Lung (tissue), 12 donors: ENCODE measurements around the gene PKN3. TPM values are rescaled to one million over a fixed set of nuclear protein-coding genes. Genes with fewer than 3 reads are reported as not detected.

Source experiments
- ATAC-seq: fragments of 200-7000 bp; cut with Tn5 transposase; one replicate; pipeline ENCODE4 v1.9.1; 2020; ENCODE audit warnings: moderate number of reproducible peaks; ENCODE audit not compliant: insufficient read depth, low FRiP score
- DNase-seq, 3 donors: peaks; one replicate each; pipeline ENCODE4 v3.0.0-alpha.2; 2013 to 2017
- H3K27ac ChIP-seq, 2 donors: one replicate each; pipeline ENCODE4 v1.5.1; 2013; ENCODE audit warnings: mild to moderate bottlenecking in 2 of 2, moderate library complexity in 2 of 2, control low read depth in 1 of 2, inconsistent platforms in 1 of 2, low read depth in 1 of 2, low read length in 1 of 2
- H3K27me3 ChIP-seq, 3 donors: one replicate each; pipeline ENCODE4 v1.5.1; 2013; ENCODE audit warnings: low read length in 2 of 3; ENCODE audit not compliant: control insufficient read depth in 3 of 3, insufficient read depth in 3 of 3
- H3K36me3 ChIP-seq, 4 donors: one replicate each; pipeline ENCODE4 v1.5.1; 2013; ENCODE audit warnings: low read length in 4 of 4, mild to moderate bottlenecking in 1 of 4, moderate library complexity in 1 of 4; ENCODE audit not compliant: control insufficient read depth in 4 of 4, insufficient read depth in 4 of 4
- H3K4me1 ChIP-seq, 5 donors: one replicate each; pipeline ENCODE4 v1.5.1; 2013; ENCODE audit warnings: low read length in 5 of 5, mild to moderate bottlenecking in 2 of 5, moderate library complexity in 1 of 5; ENCODE audit not compliant: control insufficient read depth in 5 of 5, insufficient read depth in 5 of 5
- H3K4me3 ChIP-seq: one replicate; pipeline ENCODE4 v1.5.1; 2013; ENCODE audit warnings: mild to moderate bottlenecking, control low read depth, moderate library complexity
- H3K9ac ChIP-seq, 2 donors: one replicate each; pipeline ENCODE4 v1.5.1; 2013; ENCODE audit warnings: low read length in 2 of 2, control low read depth in 1 of 2; ENCODE audit not compliant: insufficient read depth in 1 of 2
- H3K9me3 ChIP-seq, 4 donors: one replicate each; pipeline ENCODE4 v1.5.1; 2013; ENCODE audit warnings: low read length in 3 of 4, mild to moderate bottlenecking in 1 of 4, moderate library complexity in 1 of 4; ENCODE audit not compliant: control insufficient read depth in 4 of 4, insufficient read depth in 3 of 4
- CTCF ChIP-seq: IDR thresholded peaks from 2 replicates; pipeline ENCODE4 v1.5.1; 2012; ENCODE audit warnings: mild to moderate bottlenecking; ENCODE audit errors: control extremely low read depth, extremely low read depth
- WGBS, 2 donors: extraction: QIAGEN DNeasy Blood & Tissue Kit; methylation state at CpG; one replicate each; pipeline ENCODE4 v1.1.7; 2013; 5-methylcytosine and 5-hydroxymethylcytosine counted together
- polyA plus RNA-seq, 2 donors: library from polyadenylated mRNA; stranded (reverse); fragments of 200-250 nt; gene quantifications; one replicate each; pipeline ENCODE4 v1.2.1, GENCODE V29; 2013
- total RNA-seq, 2 donors: library from RNA; depleted of rRNA in 1 of 2; stranded (reverse); fragments of >200 nt in 1 of 2; gene quantifications; one replicate each; pipeline ENCODE4 v1.2.1, GENCODE V29; 2014 to 2021
- donor health status: control.
- donor health status: control.
- donor health status: Bipolar disorder and iron deficiency.
- donor health status: healthy.
- donor health status: DM: yes; HTN: yes; CAD: no.

PKN3 gene
- total and polyA plus RNA-seq, 4 donors, result 4.1 to 19.3 (median 10.8) TPM

DNA sequence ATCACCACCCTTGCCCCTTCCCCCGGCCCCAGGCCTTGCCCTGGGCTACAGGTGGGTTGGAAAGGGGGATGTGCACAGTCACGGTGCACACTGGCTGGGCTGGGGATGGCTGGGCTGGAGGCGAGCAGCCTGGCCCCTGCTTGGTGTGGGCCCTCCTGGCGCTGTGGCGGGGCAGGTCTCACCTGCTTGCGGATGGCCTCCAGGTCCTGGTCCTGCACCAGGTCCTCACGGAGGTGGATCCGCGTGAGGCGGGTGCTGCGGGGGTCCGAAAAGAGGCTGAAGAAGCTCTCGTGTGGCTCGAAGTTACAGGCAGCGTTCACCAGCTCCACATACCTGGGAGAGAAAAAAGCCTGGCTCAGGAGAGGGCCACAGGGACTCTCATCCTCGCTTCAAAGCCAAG, 51.3 kb downstream of the PKN3 start:
- WGBS, 2 donors, result 95 to 96% methylated on average over 16 of the region's 16 CpGs

GRCh38 chr9:128757602-128758001, 55.3 kb downstream of the PKN3 start:
- Histone ChIP-seq H3K9ac (no peak overlapping the region), H3K36me3 (peaks cover 4 to 15% (median 7%) of the 10 kb centered on the region in 4 donors), H3K4me1 (no peaks in the 10 kb centered on the region), H3K27me3 (no peaks in the 10 kb centered on the region), H3K27ac (no peak overlapping the region), H3K4me3 (no peak overlapping the region), H3K9me3 (no peaks in the 10 kb centered on the region)
- TF ChIP-seq CTCF, result no peak
- DNase-seq, result no peak
- no peak for ATAC-seq
- 82 to 94% methylated on average over 6 of the region's 6 CpGs for WGBS, 2 donors

More for the DNA sequence above, 51.3 kb downstream of the PKN3 start:
- H3K4me1 ChIP-seq, result no peaks in the 10 kb centered on the region
- no peak for DNase-seq
- no peak for TF ChIP-seq CTCF
- no peaks in the 10 kb centered on the region for H3K9me3 ChIP-seq
- no peak for ATAC-seq
- H3K9ac ChIP-seq, result no peak overlapping the region
- H3K27ac ChIP-seq, result no peak overlapping the region
- H3K4me3 ChIP-seq, result no peak overlapping the region
- peaks cover 4 to 36% (median 15%) of the 10 kb centered on the region in 4 donors for H3K36me3 ChIP-seq
- H3K27me3 ChIP-seq, result no peaks in the 10 kb centered on the region

DNA sequence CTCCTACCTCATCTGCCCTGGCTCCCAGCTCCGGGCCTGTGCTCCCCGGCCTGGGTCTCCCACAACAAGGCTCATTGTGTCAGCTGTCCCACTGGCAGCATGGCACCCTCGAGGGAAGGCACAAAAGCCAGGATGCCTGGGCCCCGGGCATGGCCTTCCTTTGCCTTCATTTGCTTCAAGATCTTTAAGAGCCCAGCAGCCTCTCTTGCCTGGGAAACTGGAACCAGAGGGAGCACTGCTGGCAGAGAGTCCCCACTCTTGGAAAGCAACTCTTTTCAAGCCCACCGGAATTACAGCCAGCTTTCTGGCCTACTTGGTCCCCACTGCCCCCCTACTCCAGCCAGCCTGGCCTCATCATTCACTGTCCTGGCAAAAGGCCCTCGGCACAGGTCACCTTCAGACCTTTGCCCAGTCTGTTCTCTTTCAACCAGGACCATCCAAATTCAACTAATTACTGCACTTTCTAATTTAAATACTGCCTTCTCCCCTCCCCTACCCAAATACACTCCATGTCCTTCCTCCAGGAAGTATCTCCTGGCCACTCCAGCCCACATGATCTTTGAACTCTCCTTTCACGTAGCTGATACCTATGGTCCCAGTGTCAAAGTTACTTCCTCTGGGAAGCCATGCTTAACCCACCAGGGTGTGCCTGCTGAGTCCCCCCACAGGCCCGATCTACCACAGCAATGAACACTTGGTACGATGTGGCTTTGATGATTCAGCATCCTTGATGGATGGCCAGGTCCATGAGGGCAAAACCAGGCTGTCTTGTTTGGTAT, 60.6 kb downstream of the PKN3 start:
- ATAC-seq (no peak), DNase-seq (no peak)
- 74 to 85% methylated on average over 9 of the region's 9 CpGs for WGBS, 2 donors
- Histone ChIP-seq H3K36me3 (peaks cover 0 to 8% (median 2%) of the 10 kb centered on the region in 4 donors), H3K9ac (no peak overlapping the region), H3K27me3 (no peaks in the 10 kb centered on the region), H3K27ac (no peak overlapping the region), H3K4me1 (peaks cover 0 to 3% (median 0%) of the 10 kb centered on the region in 5 donors), H3K4me3 (no peak overlapping the region), H3K9me3 (no peaks in the 10 kb centered on the region)
- TF ChIP-seq CTCF, result no peak
